Esophagus squamous epithelium (tissue), 4 donors: Measurements from ENCODE around the gene MVK.

Experiments
- CTCF ChIP-seq, 6 experiments: fragments of 450-650 bp in 4 of 6; fragments of 200-600 bp in 2 of 6; sonication (generic) in 2 of 6; IDR thresholded peaks; one replicate each; pipeline ENCODE4 v1.5.1; 2016 to 2019; ENCODE audit warnings: antibody characterized with exemption in 6 of 6, mild to moderate bottlenecking in 4 of 6, moderate library complexity in 4 of 6
- POLR2A ChIP-seq, 4 donors: fragments of 450-650 bp; IDR thresholded peaks; one replicate each; pipeline ENCODE4 v1.6.1; 2017; ENCODE audit warnings: antibody characterized with exemption in 4 of 4, mild to moderate bottlenecking in 4 of 4, moderate library complexity in 3 of 4

GRCh38 chr12:109538191-109538863 is 35.3 kb upstream of the MVK start:
- no peak for TF ChIP-seq POLR2A (IDR thresholded peaks at IDR 0.05)
- no peak for TF ChIP-seq CTCF (IDR thresholded peaks at IDR 0.05)
